Measurements from ENCODE around the gene ATG10.
"Not testable (repeated sequence)": the region's sequence is repeated elsewhere in the genome, so short reads cannot be mapped to it uniquely, and the experiment has no call there.

ATG10 gene

DNA sequence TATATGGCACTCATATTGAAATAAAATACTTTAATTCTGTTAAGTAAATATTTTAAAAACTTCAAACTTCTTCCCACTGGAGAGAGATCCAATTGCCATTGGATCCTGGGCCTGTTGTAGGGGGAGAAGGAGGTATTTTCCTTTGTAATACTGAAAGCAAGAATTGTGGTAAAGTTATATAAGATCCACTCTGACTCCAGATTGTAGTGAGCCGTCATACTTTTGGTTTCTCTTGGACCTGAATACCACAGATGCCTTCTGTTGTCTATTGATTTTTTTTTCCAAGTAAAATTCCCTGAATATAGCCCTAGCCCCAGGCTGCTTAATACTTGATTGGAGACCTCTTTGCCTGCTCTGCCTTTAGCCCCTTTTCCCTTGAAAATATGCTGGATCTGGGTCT lies 86.9 kb downstream of the ATG10 start:
- no peak for DNase-seq

DNA sequence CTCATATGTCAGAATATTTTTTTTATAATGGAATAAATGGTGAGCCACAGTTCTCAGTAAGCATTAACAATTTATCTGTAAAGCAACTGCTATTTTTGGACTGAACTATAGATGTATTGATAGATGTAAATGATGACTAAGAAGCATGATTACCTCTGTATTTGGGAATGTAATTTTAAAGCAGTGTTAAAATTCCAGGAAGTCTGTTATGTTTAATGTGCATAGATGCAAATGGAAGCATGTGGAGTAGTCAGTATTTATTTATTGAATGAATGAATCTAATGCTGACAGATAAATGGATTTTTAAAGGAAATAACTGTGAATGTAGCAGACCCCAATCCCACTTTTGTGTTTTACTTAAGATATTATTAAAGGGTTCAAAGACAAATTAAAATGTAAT lies 95.0 kb downstream of the ATG10 start:
- DNase-seq, result no peak

DNA sequence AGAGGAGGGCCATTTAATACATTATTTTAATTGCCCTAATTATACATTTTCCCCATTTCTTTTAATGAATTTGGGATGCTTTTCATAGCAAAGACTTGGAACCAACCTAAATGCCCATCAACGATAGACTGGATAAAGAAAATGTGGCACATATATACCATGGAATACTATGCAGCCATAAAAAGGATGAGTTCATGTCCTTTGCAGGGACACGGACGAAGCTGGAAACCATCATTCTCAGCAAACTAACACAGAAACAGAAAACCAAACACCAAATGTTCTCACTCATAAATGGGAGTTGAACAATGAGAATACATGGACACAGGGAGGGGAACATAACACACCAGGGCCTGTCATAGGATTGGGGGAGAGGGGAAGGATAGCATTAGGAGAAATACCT lies 96.2 kb downstream of the ATG10 start:
- not testable (repeated sequence) for DNase-seq

DNA sequence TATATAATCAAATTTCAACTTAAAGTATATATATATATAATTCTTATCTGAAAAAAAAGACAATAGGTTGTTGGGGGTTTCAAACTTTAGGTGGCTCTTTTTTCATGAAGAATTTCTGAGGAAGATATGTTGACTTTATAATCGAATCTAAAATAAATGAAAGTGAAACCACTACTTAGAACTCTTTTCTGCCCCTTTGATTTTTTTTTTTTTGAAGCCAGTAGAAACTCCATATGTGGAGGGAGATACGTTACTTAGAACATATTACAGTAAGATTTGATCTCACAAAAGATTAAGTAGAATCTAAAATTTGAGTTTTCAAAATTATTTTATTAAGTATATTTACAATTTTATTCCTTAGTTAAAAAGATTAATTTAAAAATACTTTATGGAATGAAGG lies 96.9 kb downstream of the ATG10 start:
- DNase-seq, result no peak

DNA sequence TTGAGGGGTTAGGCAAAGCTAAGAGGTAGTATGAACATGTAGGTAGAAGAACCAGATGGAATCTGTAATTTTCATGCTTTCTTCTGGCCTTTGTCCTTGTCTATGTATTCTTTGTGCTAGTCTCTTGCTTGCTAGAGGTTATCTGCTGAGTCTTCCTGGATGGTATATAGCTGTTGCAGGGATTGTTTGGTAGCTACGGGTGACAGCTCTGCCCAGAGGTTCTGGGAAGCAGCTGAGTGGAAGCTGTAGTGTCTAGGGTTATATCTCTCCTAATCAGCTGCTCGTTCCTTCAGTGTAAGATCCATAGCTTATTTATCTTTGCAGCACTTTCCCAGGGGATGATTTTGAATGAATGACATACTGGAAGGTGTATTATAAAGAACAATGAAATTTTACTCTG lies 100.3 kb downstream of the ATG10 start:
- DNase-seq, result no peak

DNA sequence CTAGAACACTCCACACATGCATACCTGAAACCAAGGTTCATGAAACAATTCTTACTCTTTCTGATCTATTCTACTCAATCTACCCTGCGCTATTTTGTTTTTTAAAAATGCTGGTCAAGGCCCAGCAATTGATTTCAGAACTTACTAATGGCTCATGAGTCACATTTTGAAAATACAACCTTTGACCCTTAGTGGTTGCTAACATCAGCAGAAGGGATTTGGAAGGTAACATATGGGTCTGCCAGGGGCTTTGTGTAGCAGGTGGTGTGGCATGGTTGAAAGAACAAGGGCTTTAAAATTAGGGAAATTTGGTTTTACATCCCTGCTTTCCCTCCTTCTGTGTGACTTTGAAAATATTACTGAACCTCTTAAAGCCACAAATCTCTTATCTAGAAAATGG lies 101.4 kb downstream of the ATG10 start:
- no peak for DNase-seq

DNA sequence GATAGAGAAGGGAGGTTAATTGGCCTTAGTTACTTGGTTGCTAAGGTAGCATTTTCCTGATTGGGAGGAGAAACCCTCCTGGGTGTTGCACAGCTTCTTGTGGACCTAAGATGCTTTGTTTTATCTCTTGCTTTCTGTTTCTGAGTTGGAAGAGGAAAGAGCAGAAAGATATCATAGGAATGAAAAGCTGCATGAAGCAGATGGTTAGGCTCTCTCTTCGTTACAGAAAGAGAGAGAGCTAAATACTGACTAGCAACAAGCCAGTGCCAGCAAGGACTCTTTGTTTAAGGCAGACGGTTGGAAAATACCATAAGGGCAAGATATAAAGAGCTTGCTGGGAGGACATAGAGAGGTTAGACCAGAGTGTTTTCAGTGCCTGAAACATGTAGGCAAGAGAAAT lies 103.1 kb downstream of the ATG10 start:
- DNase-seq, result no peak

DNA sequence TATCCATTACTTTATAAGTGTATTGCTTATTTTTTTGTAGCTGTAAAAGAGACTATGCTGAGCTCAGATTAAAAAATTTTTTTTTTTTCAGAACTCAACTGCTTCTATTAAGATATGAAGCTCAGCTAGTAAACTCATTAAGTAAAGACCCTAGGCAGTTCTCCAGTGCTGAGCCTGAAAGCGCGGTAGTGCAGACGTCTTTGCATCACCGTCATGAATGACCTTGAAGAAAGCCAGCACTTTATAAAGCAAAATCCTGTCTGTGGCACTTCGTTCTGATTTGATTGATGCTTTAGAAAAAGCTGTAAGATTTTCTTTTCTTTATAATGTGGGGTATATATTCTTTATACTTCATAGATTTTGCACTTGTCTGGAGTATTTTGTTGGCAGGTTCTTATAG lies 105.7 kb downstream of the ATG10 start:
- DNase-seq, result no peak

DNA sequence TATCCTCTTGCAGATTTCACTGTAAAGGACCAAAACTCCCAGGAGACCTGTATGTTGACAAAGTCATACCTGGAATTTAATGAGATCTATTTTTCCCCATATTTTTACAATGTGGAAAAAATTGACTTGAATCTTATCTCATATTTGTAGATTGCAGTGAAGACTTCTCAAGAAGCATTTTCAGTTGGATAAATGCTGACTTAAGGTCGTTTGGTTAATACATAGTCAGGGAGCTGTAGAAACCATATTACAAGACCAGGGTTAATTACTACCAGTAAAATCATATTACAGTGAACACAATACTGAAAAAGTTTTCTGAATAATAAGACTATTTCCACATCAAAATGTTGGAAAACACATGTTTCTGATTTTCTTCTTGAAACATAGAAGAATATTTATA lies 119.8 kb downstream of the ATG10 start:
- no peak for DNase-seq

DNA sequence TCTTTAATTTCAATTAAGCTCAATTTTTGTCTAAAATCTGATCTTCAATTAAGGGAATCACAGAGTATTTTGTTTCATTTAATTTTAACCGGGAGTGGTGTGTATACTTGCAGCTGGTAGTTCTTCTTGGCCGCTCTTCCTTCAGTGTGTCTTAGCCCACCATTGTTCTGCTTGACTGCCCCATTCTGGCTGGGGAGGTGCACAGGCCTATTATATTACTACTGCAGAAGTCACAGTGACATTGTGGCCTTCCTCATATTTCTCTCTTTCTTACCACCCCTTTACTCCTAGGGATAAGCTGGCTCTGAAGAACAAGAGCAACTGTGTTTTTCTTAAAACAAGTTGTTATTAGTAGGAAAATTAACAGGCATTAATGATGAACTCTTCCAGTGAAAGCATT lies 123.7 kb downstream of the ATG10 start:
- DNase-seq, result no peak

DNA sequence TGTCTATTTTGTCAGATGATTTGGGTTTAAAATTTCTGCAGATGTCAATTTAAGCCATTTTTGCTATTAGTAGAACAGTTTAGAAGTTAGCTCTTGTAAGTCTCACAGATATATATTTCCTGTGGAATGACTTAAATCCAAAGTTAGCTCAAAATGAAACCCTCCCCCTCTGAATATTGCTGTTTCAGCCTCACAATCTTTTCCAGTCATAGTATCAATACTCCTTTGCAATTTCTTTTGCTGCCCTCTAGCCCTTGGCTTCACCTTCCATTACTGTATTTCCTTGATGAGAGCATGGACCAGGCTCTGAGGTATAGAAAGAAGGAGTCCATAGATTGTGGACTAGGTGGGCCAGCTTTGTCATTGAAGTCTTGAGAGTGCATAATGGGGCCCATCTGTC lies 124.4 kb downstream of the ATG10 start:
- no peak for DNase-seq

DNA sequence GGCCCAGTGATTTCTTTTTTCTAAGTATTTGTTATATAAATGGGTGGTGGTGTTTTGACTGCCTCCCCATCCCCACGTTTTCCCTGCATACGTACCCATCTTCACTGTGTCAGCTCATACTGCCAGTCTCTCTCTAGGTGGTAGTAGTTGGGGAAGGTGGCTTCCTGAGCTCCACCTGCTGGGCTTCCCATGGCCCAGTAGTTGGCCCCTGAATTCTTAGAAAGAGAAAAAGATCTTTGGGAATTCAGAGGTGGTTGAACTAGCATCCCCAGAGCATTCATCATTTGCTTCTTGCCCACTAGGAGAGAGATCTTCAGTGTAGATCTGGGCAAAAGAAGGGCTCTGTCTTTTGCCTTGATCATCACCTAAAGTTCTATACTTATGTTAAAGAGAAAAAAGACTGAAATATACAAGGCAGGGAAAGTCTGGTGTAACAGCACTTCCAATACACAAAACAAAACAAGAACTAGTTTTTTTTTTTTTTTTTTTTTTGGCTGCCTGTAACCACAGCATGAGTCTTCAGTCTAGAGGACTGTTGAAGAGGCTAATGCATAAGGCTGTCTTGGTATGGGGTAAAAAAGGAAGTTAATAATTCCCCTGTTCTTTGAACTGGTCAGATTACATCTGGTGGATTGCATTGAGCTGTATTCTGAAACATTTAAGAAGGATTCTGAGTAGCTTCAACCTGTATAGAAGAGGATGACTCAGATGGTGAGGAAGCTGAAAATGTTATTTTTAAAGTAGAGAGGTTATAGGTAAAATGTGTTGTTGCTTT lies 128.7 kb downstream of the ATG10 start:
- no peak for DNase-seq

DNA sequence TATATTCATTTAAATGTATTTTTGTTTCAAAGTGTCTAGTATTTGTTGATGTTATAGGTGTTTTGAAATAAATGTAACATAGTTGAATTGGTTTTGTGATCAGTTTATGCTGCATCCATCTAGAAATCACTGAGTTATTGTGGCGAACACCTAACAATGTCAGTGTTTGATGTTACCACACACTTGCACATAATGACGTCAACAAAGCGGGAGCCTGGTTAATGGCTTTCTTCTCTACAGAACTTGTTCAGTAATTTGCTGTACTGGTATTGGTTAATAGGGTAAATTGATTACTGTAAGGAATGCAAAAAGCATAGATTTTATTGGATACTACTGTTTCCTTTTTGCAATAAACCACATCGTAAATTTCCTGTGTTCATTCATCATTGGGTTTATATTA lies 133.0 kb downstream of the ATG10 start:
- no peak for DNase-seq

DNA sequence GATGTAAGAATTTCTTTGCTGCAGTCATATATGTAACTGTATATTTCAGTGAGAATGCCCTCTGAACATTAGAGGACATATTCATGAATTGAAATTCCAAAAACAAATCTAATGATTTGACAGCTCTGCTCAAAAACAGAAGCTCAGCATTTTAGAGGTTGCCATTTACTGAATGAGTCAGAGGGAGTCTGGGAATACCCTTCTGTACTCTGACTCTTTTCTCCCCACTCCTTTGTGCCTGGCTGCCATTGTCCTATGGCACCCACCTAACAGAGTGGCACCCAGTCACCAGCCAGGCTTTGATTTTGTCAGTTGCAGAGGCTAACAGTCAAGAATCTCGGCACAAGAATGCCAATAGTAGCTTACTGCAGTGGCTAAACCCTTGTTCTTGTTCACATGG lies 133.6 kb downstream of the ATG10 start:
- no peak for DNase-seq

DNA sequence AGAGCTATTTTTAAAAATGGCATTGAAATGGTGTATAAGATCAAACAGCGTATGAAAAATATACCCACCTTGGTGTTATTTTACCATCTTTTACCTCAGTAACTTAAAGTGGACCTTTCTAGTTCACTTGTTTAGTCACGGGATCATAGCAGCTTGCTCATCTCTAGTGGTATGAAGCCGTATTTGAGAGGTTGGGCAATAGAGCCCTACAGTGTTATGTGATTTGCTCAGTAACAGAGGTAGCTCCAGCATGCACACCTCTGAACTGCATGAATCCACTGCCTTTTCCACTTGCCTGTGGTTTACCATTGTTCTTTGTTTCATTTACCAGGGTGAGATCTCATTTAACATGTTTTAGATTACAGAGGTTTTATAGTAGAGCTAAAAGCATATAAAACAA lies 134.4 kb downstream of the ATG10 start:
- no peak for DNase-seq

DNA sequence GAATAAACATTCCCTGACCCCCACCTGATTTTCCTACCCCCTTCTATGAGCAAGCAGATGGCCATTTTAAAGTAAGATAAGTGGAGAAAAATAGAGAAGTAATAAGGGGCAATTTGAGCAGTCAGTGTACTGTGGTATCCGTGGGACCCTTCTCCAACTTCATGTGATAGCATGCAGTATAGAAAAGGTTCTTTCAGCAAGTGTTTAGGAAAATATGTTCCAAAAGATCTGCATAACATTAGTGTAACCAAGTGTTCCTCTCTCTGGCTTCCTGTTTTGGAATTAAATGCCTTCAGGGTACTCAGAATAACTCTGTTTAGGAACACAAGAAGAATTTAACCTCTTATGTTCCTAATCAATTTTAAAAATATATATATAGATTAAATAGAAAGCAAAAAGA lies 134.9 kb downstream of the ATG10 start:
- DNase-seq, result no peak

DNA sequence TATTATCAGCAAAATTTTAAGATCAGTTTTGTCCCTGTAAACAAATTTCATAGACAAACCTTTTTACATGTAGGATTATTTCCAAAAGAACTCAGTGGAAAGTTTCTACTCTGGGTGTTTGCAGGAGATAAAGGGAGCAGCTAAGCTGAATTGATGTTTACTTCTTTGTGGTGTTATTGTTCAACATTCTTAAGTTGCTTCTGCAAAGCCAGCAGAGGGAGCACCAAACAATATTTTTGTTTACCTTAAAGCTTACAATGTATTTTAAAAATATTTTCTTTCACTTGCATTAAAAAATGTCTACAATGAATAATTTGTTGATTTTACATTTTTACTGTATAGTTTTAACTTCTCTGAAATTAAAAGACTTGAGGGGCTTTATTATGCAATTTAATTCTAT lies 135.4 kb downstream of the ATG10 start:
- DNase-seq, result no peak

DNA sequence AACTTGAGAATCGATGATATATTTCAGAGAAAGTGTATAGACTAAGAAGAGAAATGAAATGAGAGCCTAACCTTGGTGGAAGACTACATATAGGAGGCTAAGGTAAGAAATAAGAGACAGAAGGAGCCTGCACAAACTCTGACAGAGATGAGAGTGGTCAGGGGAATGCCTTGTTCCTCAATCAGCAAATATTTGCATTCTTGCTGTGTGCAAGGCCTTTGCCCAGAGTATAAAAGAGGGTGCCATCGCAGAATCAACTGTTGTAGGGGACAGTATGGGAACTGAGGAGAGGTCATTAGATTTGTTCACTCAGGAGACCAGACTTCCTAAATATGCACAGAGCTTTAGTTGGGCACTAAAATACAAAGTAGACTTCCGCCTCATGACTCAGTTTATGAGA lies 137.2 kb downstream of the ATG10 start:
- no peak for DNase-seq

DNA sequence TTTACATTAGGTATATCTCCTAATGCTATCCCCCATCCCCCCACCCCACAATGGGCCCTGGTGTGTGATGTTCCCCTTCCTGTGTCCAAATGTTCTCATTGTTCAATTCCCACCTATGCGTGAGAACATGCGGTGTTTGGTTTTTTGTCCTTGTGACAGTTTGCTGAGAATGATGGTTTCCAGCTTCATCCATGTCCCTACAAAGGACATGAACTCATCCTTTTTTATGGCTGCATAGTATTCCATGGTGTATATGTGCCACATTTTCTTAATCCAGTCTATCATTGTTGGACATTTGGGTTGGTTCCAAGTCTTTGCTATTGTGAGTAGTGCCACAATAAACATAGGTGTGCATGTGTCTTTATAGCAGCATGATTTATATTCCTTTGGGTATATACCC lies 138.1 kb downstream of the ATG10 start:
- not testable (repeated sequence) for DNase-seq

DNA sequence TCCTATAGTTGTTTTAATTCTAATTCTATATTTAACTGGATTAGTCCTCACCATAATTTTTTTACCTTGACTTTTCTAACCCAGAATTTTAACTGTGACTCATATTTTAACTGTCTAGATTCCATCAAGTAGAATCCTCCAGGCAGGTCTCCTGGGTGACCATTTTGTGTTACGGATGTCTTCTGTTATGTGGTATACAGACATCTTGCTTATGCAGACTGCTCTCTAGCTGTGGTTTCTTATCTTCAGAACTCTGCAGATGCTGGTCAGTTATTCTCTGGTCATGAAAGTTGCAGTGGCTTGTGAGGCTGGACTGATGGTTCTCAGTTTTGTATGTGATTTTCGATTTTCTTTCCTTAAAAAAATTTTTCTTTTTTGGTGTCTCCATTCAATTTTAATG lies 139.4 kb downstream of the ATG10 start:
- DNase-seq, result no peak

DNA sequence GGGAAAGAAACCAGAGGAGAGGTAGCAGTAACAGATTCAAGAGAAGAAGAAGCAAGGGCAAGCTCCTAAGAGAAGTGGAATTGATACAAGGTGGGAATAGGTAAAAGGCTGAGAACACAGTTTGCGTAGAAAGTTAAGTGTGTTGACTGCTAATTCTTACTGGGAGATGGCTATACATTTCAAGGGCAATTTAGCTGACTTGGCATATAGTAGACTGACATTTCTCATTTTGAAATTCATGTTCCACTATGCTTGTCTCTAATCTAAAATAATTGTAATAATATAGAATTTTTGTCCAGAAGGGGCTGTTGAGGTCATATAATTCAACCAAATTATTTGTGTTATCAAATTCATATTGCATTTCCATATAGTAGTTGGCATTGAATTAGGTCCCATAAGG lies 144.0 kb downstream of the ATG10 start:
- DNase-seq, result no peak

DNA sequence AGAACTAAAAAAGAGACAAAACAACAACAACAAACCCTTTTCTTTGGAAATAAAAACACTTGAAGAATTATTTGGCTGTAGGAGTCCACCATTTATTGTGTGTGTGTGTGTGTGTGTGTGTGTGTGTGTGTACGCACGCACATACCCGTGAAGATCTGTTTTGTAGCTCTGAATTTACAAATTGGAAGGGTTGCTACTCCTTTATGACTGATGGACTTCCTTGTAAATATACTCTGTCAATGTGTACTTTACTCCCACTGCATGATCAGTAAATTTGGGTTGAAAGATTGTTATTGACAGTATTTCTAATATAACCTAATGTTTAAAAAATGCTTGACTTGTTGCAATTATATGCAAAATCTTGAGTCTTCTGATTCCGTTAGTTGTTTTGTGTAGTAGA lies 148.1 kb downstream of the ATG10 start:
- no peak for DNase-seq

DNA sequence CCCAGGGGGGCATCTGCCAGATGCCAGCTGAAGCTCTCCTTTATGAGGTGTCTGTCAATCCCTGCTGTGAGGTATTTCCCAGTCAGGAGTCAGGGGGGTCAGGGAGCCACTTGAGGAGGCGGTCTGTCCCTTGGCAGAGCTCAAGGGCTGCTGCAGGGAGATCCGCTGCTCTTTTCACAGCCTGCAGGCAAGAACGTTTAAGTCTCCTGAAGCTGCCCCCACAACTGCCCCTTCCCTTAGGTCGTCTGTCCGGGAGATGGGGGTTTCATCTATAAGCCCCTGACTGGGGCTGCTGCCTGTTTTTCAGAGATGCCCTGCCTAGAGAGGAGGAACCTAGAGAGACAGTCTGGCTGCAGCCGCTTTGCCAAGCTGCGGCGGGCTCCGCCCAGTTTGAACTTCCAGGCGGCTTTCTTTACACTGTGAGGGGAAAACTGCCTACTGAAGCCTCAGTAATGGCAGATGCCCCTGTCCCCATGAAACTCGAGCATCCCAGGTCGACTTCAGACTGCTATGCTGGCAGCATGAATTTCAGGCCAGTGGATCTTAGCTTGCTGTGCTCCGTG lies 158.0 kb downstream of the ATG10 start:
- DNase-seq, result no peak

DNA sequence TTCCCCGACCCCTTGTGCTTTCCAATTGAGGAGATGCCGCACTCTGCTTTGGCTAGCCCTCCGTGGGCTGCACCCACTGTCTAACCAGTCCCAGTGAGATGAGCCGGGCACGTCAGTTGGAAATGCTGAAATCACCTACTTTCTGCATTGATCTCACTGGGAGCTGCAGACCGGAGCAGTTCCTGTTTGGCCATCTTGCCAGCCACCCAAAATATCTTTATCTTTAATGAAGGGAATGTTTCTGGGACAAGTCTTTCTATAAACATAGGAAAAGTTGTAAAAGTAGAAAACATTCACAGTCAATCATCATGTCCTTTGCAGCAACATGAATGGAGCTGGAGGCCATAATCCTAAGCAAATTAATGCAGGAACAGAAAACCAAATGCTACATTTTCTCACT lies 158.8 kb downstream of the ATG10 start:
- DNase-seq, result no peak

DNA sequence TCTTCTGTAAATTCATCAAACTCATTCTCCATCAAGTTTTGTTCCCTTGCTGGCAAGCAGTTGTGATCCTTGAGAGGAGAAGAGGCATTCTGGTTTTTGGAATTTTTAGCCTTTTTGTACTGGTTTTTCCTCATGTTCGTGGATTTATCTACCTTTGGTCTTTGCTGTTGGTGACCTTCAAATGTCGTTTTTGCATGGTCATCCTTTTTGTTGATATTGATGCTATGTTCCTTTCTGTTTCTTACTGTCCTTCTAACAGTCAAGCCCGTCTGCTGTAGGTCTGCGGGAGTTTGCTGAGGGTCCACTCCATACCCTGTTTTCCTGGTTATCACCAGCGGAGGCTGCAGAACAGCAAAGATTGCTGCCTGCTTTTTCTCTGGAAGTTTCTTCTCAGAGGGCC lies 165.4 kb downstream of the ATG10 start:
- no peak for DNase-seq
